B cell (primary cell): ENCODE results near the gene RNASE7. TPM values are rescaled to one million over a fixed set of nuclear protein-coding genes. Genes with fewer than 3 reads are reported as not detected.

Experiments
- ATAC-seq: fragments of 200-7000 bp; cut with Tn5 transposase; one replicate; pipeline ENCODE4 v1.10.0; 2021; ENCODE audit warnings: low read depth, mild to moderate bottlenecking, moderate number of reproducible peaks, moderate library complexity
- CTCF ChIA-PET: fragments of 350-600 bp; sonication (Branson Sonifier 250); formaldehyde crosslinking; loops from one replicate; lab custom pipeline; 2021; ENCODE audit warnings: antibody characterized with exemption, inconsistent platforms; lab: Charles Lee
- POLR2A ChIA-PET: fragments of 350-600 bp; sonication (Branson Sonifier 250); formaldehyde crosslinking; loops from one replicate; lab custom pipeline; 2021; ENCODE audit warnings: antibody characterized with exemption; lab: Charles Lee
- DNase-seq: peaks from one replicate; pipeline ENCODE4 v3.0.0; 2013
- H2AFZ ChIP-seq: 2 replicates; pipeline ENCODE4 v1.6.1; 2012; ENCODE audit warnings: mild to moderate bottlenecking, low read depth, low read length; ENCODE audit not compliant: insufficient read depth, poor library complexity, severe bottlenecking
- H3K27ac ChIP-seq, 2 donors: 1 replicate in 1 of 2; 2 replicates in 1 of 2; pipeline ENCODE4 v1.5.1; 2012 to 2013; ENCODE audit warnings: low read length in 2 of 2, mild to moderate bottlenecking in 2 of 2, moderate library complexity in 1 of 2
- H3K27me3 ChIP-seq, 4 experiments: fragments of 200-600 bp in 1 of 4; sonication (generic) in 1 of 4; replicated peaks in 1 of 4; 1 replicate in 2 of 4; 2 replicates in 2 of 4; pipeline versions ENCODE4 v1.6.1 to v1.7.0; 2013 to 2016; ENCODE audit warnings: low read length in 3 of 4, mild to moderate bottlenecking in 2 of 4, mixed read lengths in 1 of 4, moderate library complexity in 1 of 4; ENCODE audit not compliant: insufficient read depth in 4 of 4, control insufficient read depth in 3 of 4; ENCODE audit errors: control extremely low read depth in 1 of 4
- H3K36me3 ChIP-seq, 2 experiments: replicated peaks in 1 of 2; 1 replicate in 1 of 2; 2 replicates in 1 of 2; pipeline versions ENCODE4 v1.6.1 to v1.7.1; 2013; ENCODE audit warnings: low read length in 1 of 2; ENCODE audit not compliant: insufficient read depth in 2 of 2, control insufficient read depth in 1 of 2; ENCODE audit errors: control extremely low read depth in 1 of 2, extremely low read depth in 1 of 2
- H3K4me1 ChIP-seq, 2 donors: fragments of 200-600 bp in 1 of 2; sonication (generic) in 1 of 2; 1 replicate in 1 of 2; 2 replicates in 1 of 2; pipeline versions ENCODE4 v1.5.1 to v1.6.1; 2013 to 2017; ENCODE audit warnings: low read length in 2 of 2; ENCODE audit not compliant: control insufficient read depth in 2 of 2, insufficient read depth in 2 of 2
- H3K4me2 ChIP-seq: replicated peaks from 2 replicates; pipeline ENCODE3; 2012; ENCODE audit warnings: mild to moderate bottlenecking, low read depth, low read length; ENCODE audit not compliant: poor library complexity, severe bottlenecking
- H3K4me3 ChIP-seq, 5 experiments: fragments of 200-600 bp in 1 of 5; sonication (generic) in 1 of 5; 1 replicate in 3 of 5; 2 replicates in 2 of 5; pipeline versions ENCODE4 v1.5.1 to v1.7.0; 2011 to 2016; ENCODE audit warnings: low read length in 4 of 5, mild to moderate bottlenecking in 4 of 5, low read depth in 2 of 5, control low read depth in 1 of 5, moderate library complexity in 1 of 5; ENCODE audit not compliant: insufficient read depth in 1 of 5; ENCODE audit errors: control extremely low read depth in 1 of 5, extremely low read depth in 1 of 5
- H3K79me2 ChIP-seq: fragments of 200-600 bp; sonication (generic); one replicate; pipeline ENCODE4 v1.6.0; 2016; ENCODE audit warnings: low read length; ENCODE audit not compliant: control insufficient read depth, insufficient read depth
- H3K9ac ChIP-seq: fragments of 200-600 bp; sonication (generic); 2 replicates; pipeline ENCODE4 v1.6.1; 2017; ENCODE audit warnings: mild to moderate bottlenecking, low read length, moderate library complexity
- H3K9me3 ChIP-seq, 3 donors: one replicate each; pipeline versions ENCODE4 v1.6.1 to v1.7.1; 2013; ENCODE audit warnings: low read length in 2 of 3; ENCODE audit not compliant: control insufficient read depth in 2 of 3, insufficient read depth in 1 of 3; ENCODE audit errors: control extremely low read depth in 1 of 3
- H4K20me1 ChIP-seq: 2 replicates; pipeline ENCODE4 v1.6.0; 2012; ENCODE audit warnings: mild to moderate bottlenecking, low read length; ENCODE audit not compliant: insufficient read depth, control insufficient read depth, poor library complexity, severe bottlenecking
- H3K27ac Mint-ChIP-seq: one replicate; pipeline ENCODE4 v1.8.0; 2021; ENCODE audit warnings: mixed read lengths
- H3K27me3 Mint-ChIP-seq: one replicate; pipeline ENCODE4 v1.8.0; 2021; ENCODE audit warnings: mixed read lengths
- H3K4me1 Mint-ChIP-seq: one replicate; pipeline ENCODE4 v1.8.0; 2021; ENCODE audit warnings: mixed read lengths
- H3K4me3 Mint-ChIP-seq: one replicate; pipeline ENCODE4 v1.8.0; 2021; ENCODE audit warnings: mixed read lengths
- H3K9me3 Mint-ChIP-seq: one replicate; pipeline ENCODE4 v1.8.0; 2022; ENCODE audit warnings: mixed read lengths; ENCODE audit not compliant: insufficient read depth
- CTCF ChIP-seq: fragments of 200-600 bp; IDR thresholded peaks from one replicate; pipeline ENCODE4 v1.8.0; 2022; ENCODE audit warnings: antibody characterized with exemption, mild to moderate bottlenecking
- EZH2 ChIP-seq: IDR thresholded peaks from 2 replicates; pipeline ENCODE4 v1.6.1; 2012; ENCODE audit warnings: borderline replicate concordance, low read depth, mild to moderate bottlenecking, moderate library complexity, low read length; ENCODE audit not compliant: insufficient read depth, poor library complexity, severe bottlenecking
- WGBS: methylation state at CpG from one replicate; pipeline ENCODE4 v1.1.5; 2013; ENCODE audit warnings: missing lambda C conversion rate; ENCODE audit not compliant: insufficient coverage; 5-methylcytosine and 5-hydroxymethylcytosine counted together
- intact Hi-C: fragments of 100-400 bp; cut with micrococcal nuclease; formaldehyde crosslinking; loops from one replicate; pipeline ENCODE4 v1.10.0; 2022
- polyA plus RNA-seq: library from polyadenylated mRNA; depleted of rRNA; stranded (reverse); fragments of >200 nt; gene quantifications from 2 replicates; pipeline ENCODE4 v1.2.3, GENCODE V29; 2012
- total RNA-seq, 2 donors: library from RNA; stranded (reverse); fragments of 120-200 nt in 1 of 2; gene quantifications; 1 replicate in 1 of 2; 2 replicates in 1 of 2; pipeline versions ENCODE4 v1.2.3 to v1.2.4, GENCODE V29; 2013 to 2022

RNASE7 gene
- total and polyA plus RNA-seq, 2 donors (not counting 1 experiment from before 2014, with no cell fraction given): not detected

GRCh38 chr14:21048638-21049037, 6.5 kb downstream of the RNASE7 start:
- Histone ChIP-seq H3K4me2 (no peak overlapping the region), H3K9ac (no peak overlapping the region), H3K9me3 (no peaks in the 10 kb centered on the region), H3K27me3 (peaks cover 0 to 15% (median 3%) of the 10 kb centered on the region in 4 experiments), H3K4me3 (no peak overlapping the region), H4K20me1 (no peaks in the 10 kb centered on the region), H3K4me1 (no peaks in the 10 kb centered on the region), H3K27ac (no peak overlapping the region), H3K36me3 (no peaks in the 10 kb centered on the region), H3K79me2 (no peaks in the 10 kb centered on the region), H2AFZ (no peak overlapping the region)
- Mint-ChIP-seq H3K27ac (no peak overlapping the region), H3K9me3 (no peaks in the 10 kb centered on the region), H3K4me1 (no peaks in the 10 kb centered on the region), H3K27me3 (peaks cover 51% of the 10 kb centered on the region), H3K4me3 (no peak overlapping the region)
- DNase-seq (no peak), ATAC-seq (no peak)
- ChIA-PET POLR2A (no interaction called here), CTCF (interaction anchor here (1.2 to 3.1 kb wide), 3 partner anchors 9 to 34 kb away, joined by 4 to 24 read pairs (median 4); no protein-coding TSS in a partner anchor)
- TF ChIP-seq CTCF (no peak), EZH2 (no peak)
- no CpG with 5 or more reads among the region's 2 CpGs for WGBS
- intact Hi-C loops: no loop called here

DNA sequence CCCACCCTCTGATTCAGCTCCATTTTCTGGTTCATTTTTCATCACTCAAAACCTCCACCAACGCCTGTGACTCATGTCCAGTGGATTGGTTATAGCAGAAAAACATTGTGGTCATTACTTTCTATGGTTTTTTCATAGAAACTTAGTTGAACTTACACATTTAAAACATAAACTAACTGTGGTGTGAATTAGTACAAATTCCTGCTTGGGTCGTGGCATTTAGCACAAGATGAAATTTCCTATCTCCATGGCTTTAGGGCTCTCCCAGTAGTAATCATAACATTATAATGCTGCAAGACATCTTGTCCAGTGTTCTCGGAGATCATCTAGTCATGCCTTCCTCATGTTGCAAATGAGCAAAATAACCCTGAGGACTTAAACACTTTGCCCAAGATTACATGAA, 7.1 kb downstream of the RNASE7 start:
- H3K79me2 ChIP-seq: no peaks in the 10 kb centered on the region
- Mint-ChIP-seq H3K4me3 (no peak overlapping the region), H3K9me3 (no peaks in the 10 kb centered on the region), H3K27ac (no peak overlapping the region), H3K27me3 (peaks cover 55% of the 10 kb centered on the region), H3K4me1 (no peaks in the 10 kb centered on the region)
- H4K20me1 ChIP-seq: no peaks in the 10 kb centered on the region
- no peak for TF ChIP-seq CTCF
- no peak for TF ChIP-seq EZH2
- 88% methylated on average over 1 of the region's 3 CpGs for WGBS
- ChIA-PET CTCF (interaction anchor here (1.2 to 3.1 kb wide), 3 partner anchors 9 to 34 kb away, joined by 4 to 24 read pairs (median 4); no protein-coding TSS in a partner anchor), POLR2A (no interaction called here)
- DNase-seq (no peak), ATAC-seq (no peak)
- no peaks in the 10 kb centered on the region for H3K9me3 ChIP-seq
- no peak overlapping the region for H2AFZ ChIP-seq
- H3K4me1 ChIP-seq: no peaks in the 10 kb centered on the region
- H3K27me3 ChIP-seq: peaks cover 0 to 15% (median 3%) of the 10 kb centered on the region in 4 experiments
- H3K4me3 ChIP-seq: no peak overlapping the region
- no peak overlapping the region for H3K4me2 ChIP-seq
- H3K27ac ChIP-seq: no peak overlapping the region
- intact Hi-C loops: no loop called here
- H3K36me3 ChIP-seq: no peaks in the 10 kb centered on the region
- no peak overlapping the region for H3K9ac ChIP-seq
